Lower leg skin (tissue), 4 donors: Measurements from ENCODE around the gene ADAM22. TPM values are rescaled to one million over a fixed set of nuclear protein-coding genes. Genes with fewer than 3 reads are reported as not detected.

Source experiments
- DNase-seq, 2 donors: peaks; one replicate each; pipeline ENCODE4 v3.0.0-alpha.2; 2019; ENCODE audit warnings: low spot score in 2 of 2
- H3K4me3 ChIP-seq: fragments of 200-600 bp; sonication (generic); 2 replicates; pipeline ENCODE4 v1.5.1; 2017; ENCODE audit warnings: mild to moderate bottlenecking, low read depth; ENCODE audit not compliant: poor library complexity, severe bottlenecking
- POLR2A ChIP-seq, 2 donors: fragments of 450-650 bp; IDR thresholded peaks; one replicate each; pipeline ENCODE4 v1.6.1; 2016 to 2017; ENCODE audit warnings: antibody characterized with exemption in 2 of 2, mild to moderate bottlenecking in 1 of 2, moderate library complexity in 1 of 2
- WGBS, 2 donors: methylation state at CpG; one replicate each; pipeline ENCODE4 v1.1.5; 2018; 5-methylcytosine and 5-hydroxymethylcytosine counted together
- intact Hi-C: fragments of 100-400 bp; cut with DNase I; formaldehyde crosslinking; loops from one replicate; pipeline ENCODE4 v1.15.0; 2023; ENCODE audit warnings: low total_unique reads
- total RNA-seq, 4 donors: library from RNA; depleted of rRNA; stranded (reverse); fragments of >200 nt; gene quantifications; one replicate each; pipeline ENCODE4 v1.1.0, GENCODE V29; 2016
- TF ChIP-seq, protein P1 (sequence below), 3 donors: fragments of 450-650 bp; IDR thresholded peaks; one replicate each; pipeline ENCODE4 v1.5.1; 2016; ENCODE audit warnings: antibody characterized with exemption in 3 of 3, mild to moderate bottlenecking in 3 of 3, moderate library complexity in 2 of 3

Gene ADAM22
- total RNA-seq, 4 donors from 2014 or later: 0.30 to 2.1 (median 1.0) TPM

DNA sequence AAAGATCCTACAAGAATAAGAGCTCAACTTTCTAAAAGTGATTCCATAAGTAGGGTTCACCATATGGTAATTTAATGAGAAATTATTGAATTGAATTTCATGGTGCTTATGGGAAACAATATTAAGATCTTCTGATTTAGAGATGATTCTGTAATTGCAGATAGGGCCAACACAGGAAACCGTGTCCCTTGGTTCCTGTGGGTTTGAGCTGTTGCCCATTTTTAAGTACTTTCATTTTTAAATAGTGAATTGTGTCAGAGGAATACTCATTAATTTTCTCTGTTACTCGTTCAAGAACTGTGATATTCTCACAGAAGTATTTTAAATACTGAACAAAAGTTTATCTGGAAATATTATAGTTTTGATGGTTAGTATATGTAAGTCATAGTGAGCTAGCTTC is 156.6 kb downstream of the ADAM22 start:
- 7 to 8% methylated on average over 2 of the region's 2 CpGs for WGBS, 2 donors
- intact Hi-C loops: no loop called here
- H3K4me3 ChIP-seq: no peak overlapping the region

DNA sequence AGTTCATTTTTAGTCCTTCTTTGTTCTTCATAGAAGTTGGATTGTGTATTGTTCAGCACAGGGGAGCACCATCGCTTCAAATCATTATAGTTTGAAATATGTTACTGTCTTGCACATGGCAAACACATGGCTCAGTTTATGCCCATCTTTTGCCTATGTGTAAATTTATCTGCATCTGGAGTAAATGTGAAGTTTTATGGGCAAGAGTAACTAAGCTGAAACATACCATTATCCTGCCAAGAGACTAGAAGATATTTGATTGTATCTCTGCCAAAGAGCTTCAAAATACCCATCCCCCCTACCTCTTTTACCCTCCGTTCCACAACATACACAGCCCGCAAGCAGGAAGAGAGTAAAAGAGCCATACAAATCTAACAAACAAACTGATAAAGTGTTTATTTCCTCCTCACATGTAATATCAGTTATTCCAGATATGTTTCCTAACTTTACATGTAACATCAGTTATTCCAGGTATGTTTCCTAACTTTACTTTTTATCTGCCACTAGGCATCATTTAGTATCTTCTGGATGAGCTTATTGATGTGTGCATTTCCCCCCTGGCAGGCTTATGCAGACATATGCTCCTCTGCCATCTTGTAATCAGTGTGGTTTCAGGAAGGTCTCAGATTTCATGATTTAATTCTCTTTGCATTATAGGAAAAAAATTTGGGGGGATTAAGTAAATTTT is 158.1 kb downstream of the ADAM22 start:
- TF ChIP-seq, protein P1, sequence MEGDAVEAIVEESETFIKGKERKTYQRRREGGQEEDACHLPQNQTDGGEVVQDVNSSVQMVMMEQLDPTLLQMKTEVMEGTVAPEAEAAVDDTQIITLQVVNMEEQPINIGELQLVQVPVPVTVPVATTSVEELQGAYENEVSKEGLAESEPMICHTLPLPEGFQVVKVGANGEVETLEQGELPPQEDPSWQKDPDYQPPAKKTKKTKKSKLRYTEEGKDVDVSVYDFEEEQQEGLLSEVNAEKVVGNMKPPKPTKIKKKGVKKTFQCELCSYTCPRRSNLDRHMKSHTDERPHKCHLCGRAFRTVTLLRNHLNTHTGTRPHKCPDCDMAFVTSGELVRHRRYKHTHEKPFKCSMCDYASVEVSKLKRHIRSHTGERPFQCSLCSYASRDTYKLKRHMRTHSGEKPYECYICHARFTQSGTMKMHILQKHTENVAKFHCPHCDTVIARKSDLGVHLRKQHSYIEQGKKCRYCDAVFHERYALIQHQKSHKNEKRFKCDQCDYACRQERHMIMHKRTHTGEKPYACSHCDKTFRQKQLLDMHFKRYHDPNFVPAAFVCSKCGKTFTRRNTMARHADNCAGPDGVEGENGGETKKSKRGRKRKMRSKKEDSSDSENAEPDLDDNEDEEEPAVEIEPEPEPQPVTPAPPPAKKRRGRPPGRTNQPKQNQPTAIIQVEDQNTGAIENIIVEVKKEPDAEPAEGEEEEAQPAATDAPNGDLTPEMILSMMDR (IDR thresholded peaks at IDR 0.05): no peak
- no peak for TF ChIP-seq POLR2A (IDR thresholded peaks at IDR 0.05)
- intact Hi-C loops: no loop called here
- no peak for DNase-seq
- no peak overlapping the region for H3K4me3 ChIP-seq
- 77 to 82% methylated on average over 3 of the region's 3 CpGs for whole genome bisulfite sequencing, 2 donors

More for the DNA sequence above, 156.6 kb downstream of the ADAM22 start:
- DNase-seq: no peak
- TF ChIP-seq, protein P1 (IDR thresholded peaks at IDR 0.05): no peak
- no peak for TF ChIP-seq POLR2A (IDR thresholded peaks at IDR 0.05)

DNA sequence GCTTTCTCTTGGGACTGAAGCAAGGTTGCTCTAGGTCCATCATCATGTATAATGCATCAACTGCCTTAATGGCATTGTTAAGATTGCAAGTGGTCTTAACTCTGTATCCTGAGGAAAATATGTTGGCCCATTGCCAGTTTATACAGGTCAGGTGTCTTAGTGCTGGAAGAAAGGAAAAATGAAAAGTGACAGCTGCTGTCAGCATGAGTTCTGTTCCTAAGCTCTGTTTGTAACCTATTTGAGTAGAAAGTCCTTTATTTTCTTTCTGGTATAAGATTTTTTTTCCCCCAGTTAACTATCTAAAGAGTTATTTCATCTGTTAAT is 158.6 kb downstream of the ADAM22 start:
- intact Hi-C loops: no loop called here
- no peak for TF ChIP-seq POLR2A (IDR thresholded peaks at IDR 0.05)
- TF ChIP-seq, protein P1 (IDR thresholded peaks at IDR 0.05): no peak
- DNase-seq: no peak
- no peak overlapping the region for H3K4me3 ChIP-seq

DNA sequence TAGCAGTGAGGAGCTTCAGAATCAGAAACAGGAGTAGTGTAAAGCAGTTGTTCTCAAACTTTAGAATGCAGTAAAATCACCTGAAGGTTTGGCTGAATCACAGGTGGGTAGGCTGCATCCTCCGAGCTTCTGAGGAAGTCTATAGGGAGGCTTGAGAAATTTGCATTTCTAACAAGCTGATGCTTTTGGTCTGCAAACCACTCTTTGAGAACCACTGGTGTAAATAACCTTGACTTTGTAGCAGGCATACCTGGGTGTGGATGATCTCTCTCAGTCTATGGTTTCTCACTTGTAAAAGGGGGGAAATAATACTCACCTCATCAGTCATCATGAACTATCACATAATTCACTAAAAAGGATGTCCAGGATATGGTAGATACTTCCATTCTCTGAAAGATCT is 167.7 kb downstream of the ADAM22 start:
- H3K4me3 ChIP-seq: no peak overlapping the region
- TF ChIP-seq, protein P1 (IDR thresholded peaks at IDR 0.05): no peak
- TF ChIP-seq POLR2A (IDR thresholded peaks at IDR 0.05): no peak
- no peak for DNase-seq
- intact Hi-C loops: no loop called here
- WGBS, 2 donors: 86 to 100% methylated on average over 1 of the region's 1 CpG

DNA sequence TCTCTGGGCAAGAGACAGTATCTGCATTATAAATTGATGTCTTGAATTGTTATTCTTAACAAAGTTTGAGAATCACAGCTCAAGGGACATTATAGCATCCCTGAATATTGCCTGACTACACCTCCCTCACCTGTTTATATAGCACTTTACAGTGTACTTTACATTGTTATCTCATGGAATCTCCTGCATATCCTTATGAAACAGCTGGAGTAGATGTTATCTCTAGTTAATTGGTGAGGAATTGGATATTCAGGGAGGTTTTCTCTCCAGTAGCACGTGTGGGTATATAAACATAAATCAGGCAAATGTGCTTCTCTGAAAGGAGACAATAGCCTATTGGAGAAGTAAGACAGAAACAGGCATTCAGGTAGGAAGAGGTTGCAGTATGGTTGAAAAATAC is 168.6 kb downstream of the ADAM22 start:
- intact Hi-C loops: no loop called here
- WGBS, 2 donors: 29 to 45% methylated on average over 1 of the region's 1 CpG
- DNase-seq: no peak
- TF ChIP-seq POLR2A (IDR thresholded peaks at IDR 0.05): no peak
- TF ChIP-seq, protein P1 (IDR thresholded peaks at IDR 0.05): no peak
- no peak overlapping the region for H3K4me3 ChIP-seq

DNA sequence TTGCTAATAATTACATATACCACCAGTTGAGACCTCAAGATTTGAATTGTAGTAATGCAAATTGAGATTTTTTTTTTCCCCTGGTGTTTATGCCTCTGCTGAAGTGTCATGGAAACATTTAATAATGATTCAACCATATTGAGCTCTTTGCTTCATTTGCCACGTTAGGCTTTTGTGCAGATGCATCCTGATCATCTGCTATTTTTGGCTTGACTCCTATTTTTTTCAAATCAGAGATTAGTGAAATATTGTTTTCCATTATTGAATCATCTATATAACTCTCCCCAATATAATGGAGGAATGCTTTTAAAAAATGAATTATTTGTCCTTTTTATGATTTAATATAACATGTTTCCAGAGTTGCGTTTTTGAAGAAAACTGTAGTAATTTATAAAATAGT is 170.7 kb downstream of the ADAM22 start:
- DNase-seq: no peak
- intact Hi-C loops: no loop called here
- 46 to 50% methylated on average over 2 of the region's 2 CpGs for WGBS, 2 donors
- no peak for TF ChIP-seq POLR2A (IDR thresholded peaks at IDR 0.05)
- TF ChIP-seq, protein P1 (IDR thresholded peaks at IDR 0.05): no peak
- H3K4me3 ChIP-seq: no peak overlapping the region
